COLO829 (cell line): ENCODE results near the gene SARNP.
A peak's percentile ranks its signal among the peaks of the same experiment; 100 is the strongest.
"Not testable (repeated sequence)": the region's sequence is repeated elsewhere in the genome, so short reads cannot be mapped to it uniquely, and the experiment has no call there.

ENCODE experiments used
- DNase-seq: peaks from one replicate; pipeline ENCODE4 v3.0.0; 2012; ENCODE audit warnings: low spot score

SARNP gene

DNA sequence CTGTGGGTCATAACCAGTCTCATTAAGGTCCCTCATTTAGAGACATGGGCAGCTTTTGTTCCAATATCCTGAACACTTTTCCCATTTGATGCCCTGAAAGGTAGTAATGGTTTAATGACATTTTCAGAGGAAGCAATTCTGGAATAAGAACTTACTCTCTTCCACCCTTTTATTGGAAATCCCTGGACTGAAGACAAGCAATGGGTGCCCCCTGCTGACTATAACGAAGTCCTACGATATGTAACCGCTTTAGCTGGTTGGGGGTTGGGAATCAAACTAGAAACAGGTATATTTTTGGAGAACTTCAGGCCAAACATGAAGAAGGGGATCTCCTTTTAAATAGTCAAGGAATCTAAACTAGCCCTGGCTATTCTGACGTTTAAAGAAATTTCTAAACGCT is 20.5 kb downstream of the SARNP start:
- DNase-seq, result peak; percentile 60

GRCh38 chr12:55795950-55796349 is 21.6 kb downstream of the SARNP start:
- no peak for DNase-seq

- DNase-seq, result no peak
Measured at GRCh38 chr12:55789893-55790292, 27.6 kb downstream of the SARNP start.

DNA sequence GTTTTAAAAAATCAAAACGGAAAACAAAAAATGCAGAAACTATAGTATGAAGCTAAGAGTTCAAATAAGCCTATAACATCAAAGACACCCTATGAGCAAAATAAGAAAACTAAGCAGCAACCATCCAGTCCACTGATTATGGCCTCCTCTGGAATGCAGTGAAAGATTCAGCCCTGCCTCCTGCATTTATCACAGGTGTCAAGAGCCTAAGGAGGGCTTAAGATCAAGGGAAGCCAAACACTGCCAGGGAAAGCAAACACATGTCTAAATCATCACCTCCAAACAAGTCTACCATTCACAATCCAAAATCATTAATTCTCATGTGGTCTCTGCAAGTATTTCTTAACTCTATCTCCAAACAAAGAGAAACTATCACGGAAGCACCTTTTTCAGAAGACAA is 28.4 kb downstream of the SARNP start:
- DNase-seq, result no peak

DNA sequence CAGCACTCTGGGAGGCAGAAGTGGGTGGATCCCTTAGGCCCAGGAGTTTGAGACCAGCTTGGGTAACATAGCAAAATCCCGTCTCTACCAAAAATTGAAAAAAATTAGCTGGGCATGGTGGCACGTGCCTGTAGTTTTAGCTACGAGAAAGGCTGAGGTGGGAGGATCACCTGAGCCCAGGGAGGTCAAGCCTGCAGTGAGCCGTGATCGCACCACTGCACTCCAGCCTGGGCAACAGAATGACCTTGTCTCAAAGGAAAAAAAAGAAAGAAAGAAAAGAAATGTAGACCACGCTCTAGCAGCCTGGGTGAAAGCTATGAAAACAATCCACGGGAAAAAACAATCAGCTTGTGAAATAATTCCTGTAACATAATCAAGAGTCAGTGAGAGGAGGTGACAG is 29.0 kb downstream of the SARNP start:
- DNase-seq, result no peak

DNA sequence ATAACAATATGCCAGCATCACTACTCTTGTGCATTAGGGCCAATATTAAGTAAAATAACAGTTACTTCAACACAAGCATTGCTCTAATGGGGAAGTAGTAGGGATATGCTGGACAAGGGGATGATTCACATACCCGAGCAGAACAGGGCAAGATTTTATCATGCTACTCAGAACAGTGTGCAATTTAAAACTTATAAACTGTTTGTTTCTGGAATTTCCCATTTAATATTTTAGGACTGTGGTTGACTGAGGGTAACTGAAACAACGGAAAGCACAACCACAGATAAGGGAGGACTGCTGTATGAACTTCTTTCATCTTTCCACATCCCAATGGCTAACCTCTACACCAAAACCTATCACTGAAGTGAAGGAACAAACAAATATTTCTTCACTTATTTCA is 36.8 kb downstream of the SARNP start:
- DNase-seq, result no peak

DNA sequence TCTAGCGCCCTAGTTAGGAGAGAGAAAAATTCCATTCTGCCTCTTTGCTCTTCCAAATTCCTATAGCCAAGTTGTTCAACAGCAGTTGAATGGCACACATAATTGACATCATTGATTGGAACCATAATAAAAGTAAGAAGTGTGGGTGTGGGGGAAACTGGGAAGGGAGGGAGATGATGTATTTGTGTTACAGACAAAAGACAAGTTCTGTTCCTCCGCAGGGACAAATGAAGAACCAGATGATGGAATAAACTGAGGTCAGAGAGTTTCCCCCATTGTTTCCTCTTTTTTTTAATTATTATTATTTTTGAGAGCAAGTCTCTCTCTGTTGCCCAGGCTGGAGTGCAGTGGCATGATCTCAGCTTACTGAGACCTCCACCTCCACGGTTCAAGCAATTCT is 39.7 kb downstream of the SARNP start:
- DNase-seq, result no peak

GRCh38 chr12:55771736-55772135 is 45.8 kb downstream of the SARNP start:
- no peak for DNase-seq

DNA sequence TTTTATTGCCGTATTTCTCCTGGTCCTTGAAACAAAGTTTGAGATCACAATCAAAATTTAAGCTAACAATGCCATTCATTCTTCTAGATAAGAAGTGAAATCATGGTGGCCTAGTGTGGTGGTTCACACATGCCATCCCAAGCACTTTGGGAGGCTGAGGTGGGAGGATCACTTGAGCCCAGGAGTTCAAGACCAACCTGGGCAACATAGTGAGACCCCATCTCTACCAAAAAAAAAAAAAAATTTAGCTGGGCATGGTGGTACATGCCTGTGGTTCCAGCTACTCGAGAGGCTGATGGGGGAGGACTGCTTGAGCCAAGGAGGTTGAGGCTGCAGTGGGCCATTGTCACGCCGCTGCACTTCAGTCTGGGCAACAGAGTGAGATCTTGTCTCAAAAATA is 50.4 kb downstream of the SARNP start:
- DNase-seq, result no peak

DNA sequence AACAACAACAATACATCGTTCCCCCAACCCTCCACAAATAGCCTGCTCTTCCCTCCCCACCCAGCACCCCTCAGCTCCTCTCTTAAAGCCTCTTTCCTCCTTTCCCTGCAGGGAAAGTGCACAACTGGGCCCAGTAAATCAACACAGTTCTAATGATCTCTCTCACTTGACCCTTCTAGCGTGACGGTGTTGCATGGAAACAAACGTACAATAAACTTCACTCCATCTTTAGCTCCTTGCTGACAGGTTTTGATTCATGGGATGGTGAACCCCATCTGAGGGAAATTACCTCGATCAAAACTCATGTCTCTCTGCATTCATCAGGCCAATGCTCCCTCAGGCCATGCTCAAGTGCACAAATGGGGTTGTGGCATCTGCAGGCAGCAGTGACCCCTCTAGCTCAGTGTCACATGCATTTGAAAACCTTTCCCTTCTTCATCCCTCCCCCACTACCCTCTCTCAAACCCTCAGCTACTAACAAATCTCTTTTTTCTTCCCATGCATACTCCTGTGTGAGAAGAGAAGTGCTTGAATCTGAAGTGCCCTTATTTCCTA is 51.7 kb downstream of the SARNP start:
- DNase-seq, result no peak

DNA sequence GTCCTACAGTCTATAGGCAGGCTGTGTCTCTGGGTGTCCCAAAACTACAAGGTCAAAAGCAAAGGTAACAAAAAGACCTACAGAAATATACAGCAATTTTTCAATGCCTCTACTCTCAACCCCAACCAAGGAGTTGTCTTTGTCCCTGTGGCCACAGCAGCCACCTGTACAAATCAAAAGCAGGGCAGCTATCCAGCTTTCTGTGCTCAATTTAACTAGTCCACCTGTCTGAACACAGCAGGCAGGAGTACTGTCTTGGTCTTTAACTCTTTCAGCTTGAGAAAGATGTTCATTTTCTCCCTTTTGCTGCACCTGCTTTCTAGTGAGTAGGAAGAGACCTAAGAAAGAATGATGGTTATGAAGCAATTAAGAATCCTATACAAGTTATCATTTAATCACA is 54.9 kb downstream of the SARNP start:
- DNase-seq, result no peak

GRCh38 chr12:55760663-55761062 is 56.9 kb downstream of the SARNP start:
- no peak for DNase-seq

DNA sequence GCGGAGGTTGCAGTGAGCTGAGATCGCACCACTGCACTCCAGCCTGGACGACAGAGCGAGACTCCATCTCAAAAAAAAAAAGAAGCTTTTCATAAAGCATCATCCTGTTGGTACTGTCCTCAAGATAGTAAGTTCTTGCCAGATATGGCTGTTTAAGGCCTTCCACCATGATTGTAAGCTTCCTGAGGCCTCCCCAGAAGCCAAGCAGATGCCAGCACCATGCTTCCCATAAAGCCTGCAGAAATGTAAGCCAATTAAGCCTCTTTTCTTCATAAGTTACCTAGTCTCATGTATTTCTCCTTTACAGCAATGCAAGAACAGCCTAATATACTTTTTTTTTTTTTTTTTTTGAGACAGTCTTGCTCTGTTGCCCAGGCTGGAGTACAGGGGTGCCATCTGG is 58.9 kb downstream of the SARNP start:
- DNase-seq, result not testable (repeated sequence)

- DNase-seq, result no peak
Measured at GRCh38 chr12:55757701-55758100, 59.8 kb downstream of the SARNP start.

GRCh38 chr12:55755246-55755645 is 62.3 kb downstream of the SARNP start:
- no peak for DNase-seq

- DNase-seq, result no peak
Measured at GRCh38 chr12:55748230-55748993, 69.1 kb downstream of the SARNP start.

- no peak for DNase-seq
Measured at GRCh38 chr12:55746913-55747231, 70.7 kb downstream of the SARNP start.

DNA sequence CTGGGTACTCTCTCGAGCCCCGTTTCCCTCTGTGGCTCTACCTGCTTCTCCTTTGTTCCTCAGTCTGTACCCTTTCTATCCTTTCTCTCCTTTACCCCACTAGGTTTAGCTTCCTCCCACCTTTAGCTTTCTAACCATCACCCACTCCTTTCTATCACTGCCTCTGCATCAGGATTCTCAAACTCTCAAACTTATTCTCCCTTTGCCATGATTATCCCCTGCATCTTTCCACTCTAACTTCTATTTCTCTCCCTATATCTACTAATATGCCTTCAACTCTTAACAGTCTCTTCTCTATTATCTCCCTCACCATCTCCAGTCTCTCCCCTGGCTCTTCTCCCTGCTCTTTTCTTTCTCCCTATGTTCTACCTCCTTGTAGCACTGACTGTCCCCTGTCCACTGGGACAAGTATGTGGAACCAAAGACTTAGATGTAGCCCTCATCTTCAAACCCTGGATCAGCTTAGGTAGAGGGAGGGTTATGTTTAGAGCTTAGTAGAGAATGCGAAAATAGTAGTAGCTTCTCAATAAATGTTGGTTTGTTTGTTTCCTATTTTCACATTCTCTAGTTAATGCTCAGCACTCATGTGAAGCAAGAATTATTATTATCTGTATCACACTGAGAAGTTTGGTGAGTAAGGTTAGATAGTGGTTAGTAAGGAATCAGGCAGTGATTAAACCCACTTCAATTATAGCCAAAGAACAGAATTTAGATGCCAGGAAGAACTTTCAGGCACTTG is 71.2 kb downstream of the SARNP start:
- no peak for DNase-seq

DNA sequence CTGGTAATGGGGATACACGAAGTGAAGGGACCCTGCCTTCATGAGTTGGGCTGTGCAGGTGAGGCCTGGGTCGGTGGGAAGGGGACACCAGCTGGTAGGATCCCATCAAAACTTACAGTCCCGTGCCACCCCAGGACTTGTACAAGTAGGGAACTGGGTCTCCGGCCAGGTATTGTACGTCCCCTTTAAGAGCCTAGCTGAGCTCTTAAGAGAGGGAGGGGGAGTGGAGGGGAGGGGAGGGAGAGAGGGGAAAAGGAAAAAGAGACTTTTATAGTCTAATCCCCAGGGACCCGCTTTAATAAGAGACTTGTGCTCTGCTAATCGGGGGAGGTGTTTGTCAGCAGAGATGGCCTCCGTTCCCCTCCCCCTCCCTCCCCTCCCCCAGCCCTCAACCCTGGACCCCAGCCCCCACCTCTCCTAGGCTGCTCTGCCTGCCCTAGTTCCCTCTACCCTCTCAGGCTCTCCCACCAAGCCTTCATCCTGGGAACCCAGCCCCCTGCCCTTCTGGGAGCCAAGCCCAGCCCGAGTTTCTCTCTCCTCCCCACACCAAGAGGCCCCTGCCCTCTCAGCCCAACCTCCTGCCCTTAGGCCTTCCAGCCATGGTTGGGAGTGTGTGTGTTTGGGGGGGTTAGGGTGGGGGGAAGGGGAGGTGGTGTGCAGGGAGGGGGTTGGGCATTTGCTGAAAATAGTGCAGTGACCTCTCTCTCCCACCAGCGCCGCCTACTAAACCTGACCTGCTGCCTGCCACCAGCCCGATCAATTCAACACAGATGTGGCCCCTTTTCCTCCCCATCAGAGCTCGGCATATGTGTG is 72.0 kb downstream of the SARNP start:
- peak; percentile 87 for DNase-seq

DNA sequence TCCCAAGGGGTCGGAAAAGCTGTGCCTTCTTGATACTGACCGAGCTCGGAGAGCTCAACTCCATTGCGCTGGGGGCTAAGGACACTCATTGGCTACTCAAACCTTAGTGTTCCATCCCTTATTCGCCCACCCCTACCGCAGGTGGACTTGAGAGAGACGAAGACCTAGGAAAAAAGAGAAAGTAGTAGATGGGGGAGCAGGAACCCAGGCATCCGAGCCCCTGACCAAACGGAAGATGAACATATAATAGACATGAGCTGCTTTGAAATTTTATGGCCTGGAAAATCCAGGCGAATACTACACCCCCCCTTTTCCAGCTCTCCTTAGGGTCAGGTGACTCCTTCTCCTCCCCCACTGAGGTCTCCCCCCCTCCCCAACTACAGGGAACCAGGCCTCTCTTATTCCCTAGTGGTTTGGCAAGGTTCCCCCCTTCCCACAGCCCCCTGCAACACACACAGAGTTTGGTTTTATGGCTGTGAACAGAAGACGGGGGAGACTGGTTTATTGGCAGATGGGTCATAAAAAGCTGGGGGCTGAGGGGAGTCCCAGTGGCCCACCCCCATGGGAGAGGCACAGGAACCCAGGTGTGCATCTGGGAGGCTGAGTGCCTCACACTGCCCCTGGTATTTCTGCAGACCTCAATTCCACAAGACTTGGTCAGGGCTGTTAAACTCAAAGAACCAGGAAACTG is 73.0 kb downstream of the SARNP start:
- DNase-seq, result no peak

GRCh38 chr12:55743406-55744339 is 73.9 kb downstream of the SARNP start:
- DNase-seq, result no peak
